Stimulated activated CD8-positive, alpha-beta memory T cell treated with anti-CD3 and anti-CD28 coated beads, Interleukin-12 subunit alpha, Interleukin-12 subunit beta, amount 100 ng/mL, for 4 hours (primary cell): ENCODE results near the gene POLR2M.

Experiments used
- DNase-seq: peaks from one replicate; pipeline ENCODE4 v3.0.0-alpha.2; 2020; ENCODE audit warnings: low read depth

The POLR2M gene

DNA sequence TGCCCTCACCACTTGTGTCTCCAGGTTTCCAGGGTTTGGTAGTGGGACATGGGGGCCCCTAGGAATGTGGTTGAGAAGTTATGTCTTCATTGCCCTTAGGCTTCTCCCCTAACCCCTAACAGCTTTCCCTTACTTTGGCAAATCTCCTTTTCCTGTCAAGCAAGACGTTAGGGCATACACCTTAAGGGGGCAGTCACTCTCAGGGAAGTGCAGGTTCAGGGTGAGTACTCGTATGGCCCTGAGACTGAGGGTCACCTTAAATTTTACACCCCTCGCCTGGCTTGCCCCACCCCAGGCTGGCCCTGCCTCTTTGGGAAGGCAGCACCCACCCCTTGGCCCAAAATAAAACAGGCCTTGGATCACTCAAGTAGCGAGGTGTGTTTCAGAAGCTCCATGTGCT is 33.5 kb downstream of the POLR2M start:
- DNase-seq: no peak

DNA sequence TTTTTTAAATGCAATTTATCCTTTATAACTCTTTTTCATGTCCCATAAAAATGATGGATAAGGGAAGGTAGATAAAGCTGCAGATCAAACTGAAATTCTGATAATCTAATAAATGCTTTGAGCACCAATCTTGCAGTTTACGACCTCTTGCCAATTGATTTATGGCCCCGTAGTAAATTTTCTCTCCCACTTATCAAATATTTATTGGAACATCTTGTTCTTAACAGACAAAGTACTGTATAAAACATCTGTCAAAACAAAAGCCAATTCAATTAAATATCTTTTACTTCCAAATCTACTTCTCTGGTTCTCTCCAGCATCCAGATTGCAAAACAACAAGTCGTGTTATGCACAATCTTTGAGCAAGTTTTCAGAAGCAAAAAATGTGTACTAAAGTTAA is 34.6 kb downstream of the POLR2M start:
- no peak for DNase-seq

DNA sequence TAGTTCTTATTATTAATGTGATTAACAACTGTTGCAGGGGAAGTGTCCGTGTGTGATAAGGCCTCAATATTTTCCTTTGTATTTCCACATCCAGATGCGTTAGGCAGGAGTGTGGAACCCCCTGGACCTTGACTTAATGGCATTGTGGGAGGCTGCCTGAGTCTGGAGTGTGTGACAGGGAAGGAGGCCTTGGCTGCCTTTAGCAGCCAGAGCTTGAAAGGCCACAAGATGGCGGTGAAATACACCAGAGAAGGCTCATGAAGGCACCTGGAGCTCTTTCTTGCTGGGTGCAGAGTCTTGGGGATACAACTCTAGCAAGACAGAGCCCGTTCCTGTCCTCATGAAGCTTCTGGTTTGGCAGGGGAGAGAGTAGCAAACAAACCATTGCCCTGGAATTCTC is 36.9 kb downstream of the POLR2M start:
- DNase-seq: no peak

DNA sequence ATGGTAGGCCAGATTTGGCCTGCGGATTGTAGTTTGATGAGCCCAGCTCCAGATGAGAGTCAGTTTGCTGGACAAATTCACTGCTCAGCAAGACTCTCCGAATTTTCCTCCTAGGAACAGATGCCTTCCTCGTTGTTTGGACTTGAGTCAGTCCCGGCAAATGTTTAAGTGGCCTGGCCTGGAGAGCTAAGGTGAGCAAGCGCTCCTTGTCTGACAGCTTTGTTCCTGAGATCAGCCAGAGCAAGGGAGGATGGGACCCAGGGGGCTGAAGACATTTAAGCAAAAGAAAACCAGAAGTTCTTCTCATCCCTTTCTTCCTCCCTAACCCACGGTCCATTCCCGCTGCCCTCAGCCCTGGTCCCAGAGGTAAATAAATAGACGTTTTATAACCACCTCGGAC is 40.3 kb downstream of the POLR2M start:
- no peak for DNase-seq

DNA sequence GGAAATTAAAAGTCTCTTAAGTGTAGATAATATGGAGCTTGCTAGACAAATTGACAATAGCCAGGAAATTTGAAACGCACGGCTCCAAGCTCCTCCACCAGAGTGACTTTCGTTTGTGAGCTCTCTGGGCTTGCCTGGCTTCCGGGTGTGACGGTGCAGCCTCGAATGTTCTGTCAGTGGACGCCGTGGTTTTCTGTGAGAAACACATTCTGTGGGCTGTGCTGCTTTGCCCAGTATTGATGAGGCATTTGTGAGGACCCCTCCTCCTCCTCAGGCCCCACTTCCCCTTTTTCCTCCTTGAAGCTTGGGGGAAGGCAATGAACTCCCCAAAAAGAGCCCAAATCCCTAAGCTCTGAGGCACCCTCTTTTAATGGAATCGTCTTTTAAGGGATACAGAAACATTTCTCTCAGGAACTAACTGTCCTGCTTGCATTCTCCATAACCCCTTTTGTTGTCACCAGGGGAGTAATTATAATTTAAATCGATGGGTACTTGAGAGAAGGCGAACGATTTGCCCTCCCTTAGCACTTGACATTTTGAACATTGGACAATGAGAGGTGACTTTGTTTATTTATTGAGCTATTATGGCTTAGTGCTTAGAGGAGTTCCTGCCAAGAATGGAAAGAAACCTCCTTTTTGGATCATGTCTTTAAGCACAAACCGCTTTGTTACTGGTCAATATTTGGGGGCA is 40.8 kb downstream of the POLR2M start:
- no peak for DNase-seq

DNA sequence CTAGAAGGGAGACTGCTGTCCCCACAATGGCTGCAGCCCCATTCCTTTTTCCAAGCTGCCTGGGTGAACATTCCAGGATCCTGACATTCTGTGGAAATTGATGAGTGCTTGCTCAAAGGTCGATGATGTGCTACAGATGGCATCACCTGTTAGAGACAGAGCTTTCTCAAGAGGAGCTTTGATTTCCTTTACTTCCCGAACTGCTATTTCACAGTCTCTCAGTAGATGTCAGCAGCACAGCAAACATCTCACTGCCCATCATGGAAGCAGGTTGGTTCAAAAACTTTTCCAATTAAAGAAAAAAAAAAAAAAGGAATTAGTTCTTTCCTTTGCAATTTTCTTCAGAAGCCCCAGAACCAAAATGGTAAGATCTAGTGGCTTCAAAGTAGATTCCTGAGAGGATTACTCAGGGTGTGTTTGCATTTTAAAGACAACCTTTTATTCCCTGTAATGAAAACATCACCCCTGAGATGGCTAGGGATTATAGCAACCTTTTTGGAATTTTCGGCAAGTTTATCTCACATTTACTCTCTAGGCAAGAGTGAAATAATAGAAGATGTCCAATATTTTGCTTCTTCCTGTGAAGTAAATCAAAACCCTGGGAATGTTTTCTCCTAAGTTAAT is 44.8 kb downstream of the POLR2M start:
- DNase-seq: no peak

DNA sequence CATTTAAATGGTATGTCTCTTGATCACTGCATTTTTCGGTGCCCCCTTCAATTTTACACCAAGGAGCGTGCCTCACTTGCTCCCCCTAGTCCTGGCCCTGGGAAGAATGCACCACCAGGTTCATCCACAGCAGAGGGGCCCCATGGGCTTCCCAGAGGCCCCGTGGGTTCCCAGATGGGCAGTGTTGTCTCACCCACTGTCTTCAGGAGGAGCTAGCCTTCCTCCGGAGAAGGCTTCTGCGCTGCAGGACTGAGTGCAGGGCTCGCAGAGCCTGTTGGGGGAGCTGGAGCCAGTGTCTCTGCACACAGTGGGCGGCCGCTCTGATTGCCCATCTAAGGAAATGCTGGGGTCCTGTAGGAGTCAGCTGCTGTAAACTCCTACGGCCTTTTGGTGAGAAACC is 45.9 kb downstream of the POLR2M start:
- no peak for DNase-seq

DNA sequence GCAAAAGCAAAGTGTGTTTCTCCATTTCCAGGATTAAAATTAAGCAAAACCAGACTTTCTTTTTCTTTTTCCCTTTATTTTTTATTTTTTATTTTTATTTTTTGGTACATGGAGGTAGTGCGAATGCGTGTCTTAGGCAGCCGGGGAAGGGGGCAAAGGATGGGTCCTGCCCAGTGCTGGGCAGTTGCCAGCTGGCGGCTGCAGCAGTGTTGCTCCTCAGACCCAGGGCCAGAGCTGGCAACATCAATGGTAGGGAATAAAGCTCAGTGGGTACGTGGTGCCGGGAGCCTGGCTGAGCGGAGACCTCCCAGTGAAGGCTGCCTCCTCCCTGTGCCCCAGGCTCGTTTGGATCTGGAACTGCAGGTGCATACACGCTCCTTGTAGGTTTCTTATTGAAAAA is 46.3 kb downstream of the POLR2M start:
- DNase-seq: no peak

DNA sequence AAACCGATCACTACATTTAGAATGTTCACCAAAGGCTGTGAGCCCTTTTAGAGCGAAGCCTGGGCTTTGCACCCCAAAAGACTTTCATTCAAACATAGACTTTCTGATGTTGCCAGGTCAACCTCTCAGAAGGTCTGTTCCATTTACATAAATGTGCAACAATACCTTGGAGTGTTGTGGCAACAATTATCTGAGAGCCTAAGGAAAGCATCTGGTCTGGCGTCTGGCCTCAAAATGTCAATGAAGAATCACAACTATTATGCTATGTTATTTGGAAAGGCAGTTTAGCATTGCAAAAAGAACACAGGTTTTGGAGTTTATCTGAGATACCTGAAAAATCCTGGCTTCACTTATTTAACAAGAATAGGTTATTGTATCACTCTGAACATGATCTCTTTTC is 50.0 kb downstream of the POLR2M start:
- DNase-seq: no peak

DNA sequence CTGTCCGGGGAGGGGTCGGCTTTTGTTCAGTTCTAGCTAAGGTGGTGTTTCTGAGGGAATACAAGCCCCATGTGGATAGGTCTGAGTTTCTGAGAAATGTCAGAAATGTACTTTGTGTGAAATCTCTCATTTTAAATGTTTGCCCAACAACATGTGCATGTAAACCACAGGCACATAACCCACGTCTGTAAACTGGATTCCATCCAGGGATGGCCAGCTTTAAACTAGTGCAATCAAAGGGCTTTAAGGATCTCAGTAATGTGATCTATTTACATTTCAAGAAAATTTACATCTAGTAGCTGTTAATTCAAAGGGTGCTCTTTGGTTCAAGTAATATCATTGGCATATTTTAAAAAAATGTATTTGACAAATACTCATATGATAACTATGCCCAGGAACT is 52.0 kb downstream of the POLR2M start:
- no peak for DNase-seq

DNA sequence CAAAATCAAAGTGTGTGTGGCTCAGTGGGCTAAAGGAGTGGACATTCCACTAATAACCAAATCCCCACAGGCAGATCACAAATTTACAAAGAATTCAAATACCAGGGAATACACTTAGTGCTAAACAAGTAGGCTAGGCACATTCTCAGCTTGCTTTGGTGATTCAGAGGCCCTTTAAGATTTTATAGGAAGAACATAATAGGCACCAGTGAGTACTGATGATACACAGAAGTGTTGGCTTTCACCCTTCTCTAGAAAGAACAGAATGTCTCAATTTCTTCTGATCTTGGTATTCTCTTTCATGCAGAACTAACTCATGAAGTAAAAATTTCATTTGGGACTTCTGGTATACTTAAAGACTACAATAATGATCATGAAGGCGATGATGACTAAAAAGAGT is 55.0 kb downstream of the POLR2M start:
- no peak for DNase-seq

DNA sequence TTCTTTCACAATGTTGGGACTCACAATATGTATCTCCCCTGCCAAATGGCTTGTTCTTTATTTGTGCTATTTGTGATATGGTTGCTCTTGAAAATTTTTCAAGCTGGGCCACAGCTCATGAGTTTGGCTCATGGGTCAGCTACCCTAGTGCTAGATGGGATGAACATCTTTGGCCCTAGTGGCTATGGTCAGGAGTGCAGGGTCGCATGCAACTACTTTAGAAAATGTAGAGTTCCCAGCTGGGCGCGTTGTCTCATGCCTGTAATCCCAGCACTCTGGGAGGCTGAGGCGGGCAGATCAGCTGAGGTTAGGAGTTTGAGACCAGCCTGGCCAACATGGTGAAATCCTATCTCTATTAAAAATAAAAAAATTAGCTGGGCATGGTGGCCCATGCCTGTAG is 55.8 kb downstream of the POLR2M start:
- DNase-seq: no peak

DNA sequence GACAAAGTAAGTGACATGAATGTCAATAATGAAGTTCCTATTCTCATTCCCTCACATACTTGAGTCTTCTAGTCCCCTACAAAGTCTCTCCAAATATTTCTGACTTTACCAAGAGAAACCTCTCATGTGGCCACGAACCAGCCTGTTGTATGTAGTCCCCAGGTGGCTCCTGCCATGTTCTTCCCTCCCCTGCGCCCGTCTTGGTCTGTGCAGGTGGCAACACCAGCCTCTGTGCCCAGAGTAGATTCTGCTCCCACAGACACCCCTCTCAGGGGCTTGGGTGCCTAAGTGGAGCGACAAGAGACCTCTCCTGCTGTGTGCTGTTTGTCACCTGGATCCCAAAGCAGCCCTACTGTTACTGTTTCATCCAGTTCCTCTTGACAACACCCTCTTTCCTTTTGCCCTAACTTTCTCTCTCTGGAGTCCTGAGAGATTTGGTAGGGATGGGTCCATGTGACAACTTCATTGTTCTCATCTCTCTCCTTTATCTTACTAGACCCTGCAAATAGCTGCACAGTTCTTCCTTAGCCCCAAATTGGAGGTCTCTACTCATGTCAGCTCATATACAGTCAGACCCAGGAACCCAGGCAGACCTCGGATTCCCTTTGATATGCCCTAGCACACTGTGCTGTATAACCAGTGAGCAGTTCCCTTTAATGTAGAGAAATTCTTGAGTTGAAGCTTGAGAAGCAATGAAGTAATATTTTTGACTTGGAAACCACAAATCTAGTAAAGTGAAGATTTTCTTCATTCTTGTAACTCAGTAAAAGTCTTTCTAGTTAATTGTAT is 56.9 kb downstream of the POLR2M start:
- DNase-seq: no peak
